ENCODE results near the gene SWT1.
"Not testable (repeated sequence)": the region's sequence is repeated elsewhere in the genome, so short reads cannot be mapped to it uniquely, and the experiment has no call there.

The SWT1 gene

GRCh38 chr1:185159966-185160365, 3.0 kb downstream of the SWT1 start:
- peaks cover 8% of the 10 kb centered on the region for H3K4me1 ChIP-seq (ENCODE audit: insufficient read depth, poor library complexity, severe bottlenecking)
- TF ChIP-seq CTCF (IDR thresholded peaks at IDR 0.05; ENCODE audit: poor library complexity, severe bottlenecking) = no peak
- H3K27me3 ChIP-seq (ENCODE audit: insufficient read depth, poor library complexity, severe bottlenecking) = no peaks in the 10 kb centered on the region
- H3K27ac ChIP-seq (ENCODE audit: poor library complexity, severe bottlenecking) = no peak overlapping the region
- no peaks in the 10 kb centered on the region for H3K9me3 ChIP-seq (ENCODE audit: severe bottlenecking)
- H3K4me3 ChIP-seq (ENCODE audit: severe bottlenecking) = no peak overlapping the region
- ATAC-seq (ENCODE audit: low read depth) = no peak
- no peaks in the 10 kb centered on the region for H3K36me3 ChIP-seq (ENCODE audit: low read depth)
- DNase-seq (ENCODE audit: low spot score) = no peak

- no peak for ATAC-seq (ENCODE audit: low read depth)
- Histone ChIP-seq H3K4me1 (ENCODE audit: insufficient read depth, poor library complexity, severe bottlenecking) (no peaks in the 10 kb centered on the region), H3K27me3 (ENCODE audit: insufficient read depth, poor library complexity, severe bottlenecking) (no peaks in the 10 kb centered on the region)
Observed at GRCh38 chr1:185162491-185162890, 5.5 kb downstream of the SWT1 start.

GRCh38 chr1:185166106-185166505, 9.1 kb downstream of the SWT1 start:
- Histone ChIP-seq H3K36me3 (ENCODE audit: low read depth) (no peaks in the 10 kb centered on the region), H3K27ac (ENCODE audit: poor library complexity, severe bottlenecking) (no peak overlapping the region)
- ATAC-seq (ENCODE audit: low read depth) = no peak

More at GRCh38 chr1:185162491-185162890, 5.5 kb downstream of the SWT1 start:
- Histone ChIP-seq H3K36me3 (ENCODE audit: low read depth) (no peaks in the 10 kb centered on the region), H3K4me3 (ENCODE audit: severe bottlenecking) (no peak overlapping the region), H3K9me3 (ENCODE audit: severe bottlenecking) (no peaks in the 10 kb centered on the region), H3K27ac (ENCODE audit: poor library complexity, severe bottlenecking) (no peak overlapping the region)
- no peak for TF ChIP-seq CTCF (IDR thresholded peaks at IDR 0.05; ENCODE audit: poor library complexity, severe bottlenecking)
- DNase-seq (ENCODE audit: low spot score) = no peak

GRCh38 chr1:185170291-185170848, 13.4 kb downstream of the SWT1 start:
- Histone ChIP-seq H3K27ac (ENCODE audit: poor library complexity, severe bottlenecking) (no peak overlapping the region), H3K9me3 (ENCODE audit: severe bottlenecking) (no peaks in the 10 kb centered on the region), H3K4me3 (ENCODE audit: severe bottlenecking) (no peak overlapping the region), H3K36me3 (ENCODE audit: low read depth) (no peaks in the 10 kb centered on the region), H3K4me1 (ENCODE audit: insufficient read depth, poor library complexity, severe bottlenecking) (no peaks in the 10 kb centered on the region), H3K27me3 (ENCODE audit: insufficient read depth, poor library complexity, severe bottlenecking) (no peaks in the 10 kb centered on the region)
- TF ChIP-seq CTCF (IDR thresholded peaks at IDR 0.05; ENCODE audit: poor library complexity, severe bottlenecking) = peak; percentile 83
- ATAC-seq (ENCODE audit: low read depth) = peak; percentile 68
- no peak for DNase-seq (ENCODE audit: low spot score)

More at GRCh38 chr1:185166106-185166505, 9.1 kb downstream of the SWT1 start:
- TF ChIP-seq CTCF (IDR thresholded peaks at IDR 0.05; ENCODE audit: poor library complexity, severe bottlenecking) = no peak
- Histone ChIP-seq H3K9me3 (ENCODE audit: severe bottlenecking) (no peaks in the 10 kb centered on the region), H3K4me3 (ENCODE audit: severe bottlenecking) (no peak overlapping the region), H3K4me1 (ENCODE audit: insufficient read depth, poor library complexity, severe bottlenecking) (no peaks in the 10 kb centered on the region), H3K27me3 (ENCODE audit: insufficient read depth, poor library complexity, severe bottlenecking) (no peaks in the 10 kb centered on the region)
- DNase-seq (ENCODE audit: low spot score) = no peak

- no peak for TF ChIP-seq CTCF (IDR thresholded peaks at IDR 0.05; ENCODE audit: poor library complexity, severe bottlenecking)
- Histone ChIP-seq H3K27me3 (ENCODE audit: insufficient read depth, poor library complexity, severe bottlenecking) (no peaks in the 10 kb centered on the region), H3K4me3 (ENCODE audit: severe bottlenecking) (no peak overlapping the region), H3K36me3 (ENCODE audit: low read depth) (no peaks in the 10 kb centered on the region), H3K9me3 (ENCODE audit: severe bottlenecking) (no peaks in the 10 kb centered on the region), H3K4me1 (ENCODE audit: insufficient read depth, poor library complexity, severe bottlenecking) (no peaks in the 10 kb centered on the region), H3K27ac (ENCODE audit: poor library complexity, severe bottlenecking) (no peak overlapping the region)
- DNase-seq (ENCODE audit: low spot score) = no peak
- no peak for ATAC-seq (ENCODE audit: low read depth)
Observed at GRCh38 chr1:185193756-185194155, 36.8 kb downstream of the SWT1 start.

GRCh38 chr1:185198712-185199111, 41.7 kb downstream of the SWT1 start:
- not testable (repeated sequence) for H3K4me1 ChIP-seq (ENCODE audit: insufficient read depth, poor library complexity, severe bottlenecking); H3K27ac ChIP-seq (ENCODE audit: poor library complexity, severe bottlenecking); H3K4me3 ChIP-seq (ENCODE audit: severe bottlenecking); H3K9me3 ChIP-seq (ENCODE audit: severe bottlenecking); H3K36me3 ChIP-seq (ENCODE audit: low read depth); ATAC-seq (ENCODE audit: low read depth); DNase-seq (ENCODE audit: low spot score); H3K27me3 ChIP-seq (ENCODE audit: insufficient read depth, poor library complexity, severe bottlenecking)
